CD4-positive, alpha-beta T cell (primary cell): ENCODE data around the gene PRR9. TPM values are rescaled to one million over a fixed set of nuclear protein-coding genes. Genes with fewer than 3 reads are reported as not detected.
"Not testable (repeated sequence)": the region's sequence is repeated elsewhere in the genome, so short reads cannot be mapped to it uniquely, and the experiment has no call there.

Experiments
- ATAC-seq: fragments of 200-7000 bp; cut with Tn5 transposase; one replicate; pipeline ENCODE4 v1.10.0; 2022; ENCODE audit warnings: mild to moderate bottlenecking; ENCODE audit not compliant: poor library complexity
- CTCF ChIA-PET: fragments of 350-600 bp; sonication (Branson Sonifier 250); formaldehyde crosslinking; loops from one replicate; lab custom pipeline; 2021; ENCODE audit warnings: antibody characterized with exemption, inconsistent platforms; lab: Charles Lee
- POLR2A ChIA-PET: fragments of 350-600 bp; sonication (Branson Sonifier 250); formaldehyde crosslinking; loops from one replicate; lab custom pipeline; 2021; ENCODE audit warnings: antibody characterized with exemption, inconsistent platforms; lab: Charles Lee
- DNase-seq, 14 experiments: peaks; one replicate each; pipeline ENCODE4 v3.0.0-alpha.2; 2013 to 2020; ENCODE audit warnings: mixed read lengths in 2 of 14
- H3K27ac ChIP-seq, 2 donors: one replicate each; pipeline versions ENCODE4 v1.5.1 to v1.7.0; 2013; ENCODE audit warnings: low read length in 2 of 2, low read depth in 1 of 2, mild to moderate bottlenecking in 1 of 2
- H3K27me3 ChIP-seq, 2 experiments: 1 replicate in 1 of 2; 2 replicates in 1 of 2; pipeline versions ENCODE4 v1.6.1 to v1.7.0; 2013; ENCODE audit warnings: low read length in 2 of 2, control low read depth in 1 of 2, mild to moderate bottlenecking in 1 of 2, moderate library complexity in 1 of 2; ENCODE audit not compliant: insufficient read depth in 2 of 2, control insufficient read depth in 1 of 2
- H3K36me3 ChIP-seq: one replicate; pipeline ENCODE4 v1.6.1; 2013; ENCODE audit warnings: low read length, control low read depth; ENCODE audit not compliant: insufficient read depth
- H3K4me1 ChIP-seq: one replicate; pipeline ENCODE4 v1.6.1; 2013; ENCODE audit warnings: low read length, control low read depth; ENCODE audit not compliant: insufficient read depth
- H3K4me3 ChIP-seq: one replicate; pipeline ENCODE4 v1.5.1; 2013; ENCODE audit warnings: mild to moderate bottlenecking, low read length, moderate library complexity
- H3K9me3 ChIP-seq, 2 experiments: 1 replicate in 1 of 2; 2 replicates in 1 of 2; pipeline versions ENCODE4 v1.6.1 to v1.7.0; 2013; ENCODE audit warnings: low read length in 2 of 2, mild to moderate bottlenecking in 2 of 2, control low read depth in 1 of 2, moderate library complexity in 1 of 2; ENCODE audit not compliant: control insufficient read depth in 1 of 2, insufficient read depth in 1 of 2
- H3K27ac Mint-ChIP-seq: one replicate; pipeline ENCODE4 v1.8.0; 2020; ENCODE audit warnings: mixed read lengths
- H3K27me3 Mint-ChIP-seq: one replicate; pipeline ENCODE4 v1.8.0; 2021; ENCODE audit warnings: mixed read lengths
- H3K36me3 Mint-ChIP-seq: one replicate; pipeline ENCODE4 v1.8.0; 2021; ENCODE audit warnings: low read depth, mixed read lengths
- H3K4me1 Mint-ChIP-seq: one replicate; pipeline ENCODE4 v1.8.0; 2021; ENCODE audit warnings: low read depth, mixed read lengths
- H3K4me3 Mint-ChIP-seq: one replicate; pipeline ENCODE4 v1.8.0; 2020; ENCODE audit warnings: mild to moderate bottlenecking, mixed read lengths
- H3K9me3 Mint-ChIP-seq: one replicate; pipeline ENCODE4 v1.8.0; 2020; ENCODE audit warnings: mixed read lengths
- intact Hi-C, 2 experiments: fragments of 100-400 bp; cut with DNase I in 1 of 2; cut with micrococcal nuclease in 1 of 2; formaldehyde crosslinking; loops; one replicate each; pipeline versions ENCODE4 v1.15.1 to v1.9.0; 2023 to 2025; cut with DNase I, micrococcal nuclease
- total RNA-seq, 174 experiments: library from RNA in 2 of 174; stranded (reverse) in 2 of 174; gene quantifications; one replicate each; pipeline ENCODE4 v1.2.3 and lab custom pipeline; 2021 to 2026
- TF ChIP-seq, protein P1 (sequence below): fragments of 200-600 bp; IDR thresholded peaks from one replicate; pipeline ENCODE4 v1.8.0; 2022; ENCODE audit warnings: antibody characterized with exemption, mild to moderate bottlenecking

PRR9 gene
- total RNA-seq, 2 experiments from 2014 or later: not detected

DNA sequence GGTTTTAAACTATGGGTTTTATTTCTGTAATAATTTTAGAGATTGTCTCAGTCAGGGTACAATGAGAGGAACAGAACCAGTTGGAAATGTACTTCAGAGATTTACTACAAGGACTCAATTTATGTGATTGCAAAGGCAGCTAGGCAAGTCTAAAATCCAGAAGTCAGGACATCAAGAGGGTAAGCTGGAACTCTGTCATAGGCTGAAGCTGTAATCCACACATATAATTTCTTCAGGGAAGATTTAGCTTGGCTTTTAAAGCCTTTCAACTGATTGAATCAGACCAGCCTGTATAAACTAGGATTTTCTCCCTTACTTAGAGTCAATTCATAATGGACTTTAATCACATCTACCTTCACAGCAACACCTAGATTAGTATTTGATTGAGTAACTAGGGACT, 38.5 kb upstream of the PRR9 start:
- Mint-ChIP-seq H3K4me1 (no peaks in the 10 kb centered on the region), H3K4me3 (no peak overlapping the region), H3K27me3 (peaks cover 28% of the 10 kb centered on the region), H3K36me3 (no peaks in the 10 kb centered on the region), H3K9me3 (no peaks in the 10 kb centered on the region), H3K27ac (no peak overlapping the region)
- Histone ChIP-seq H3K4me3 (no peak overlapping the region), H3K36me3 (no peaks in the 10 kb centered on the region), H3K4me1 (no peaks in the 10 kb centered on the region), H3K27me3 (peaks cover 0 to 4% of the 10 kb centered on the region in 2 experiments), H3K27ac (no peak overlapping the region), H3K9me3 (no peaks in the 10 kb centered on the region)
- TF ChIP-seq, protein P1, sequence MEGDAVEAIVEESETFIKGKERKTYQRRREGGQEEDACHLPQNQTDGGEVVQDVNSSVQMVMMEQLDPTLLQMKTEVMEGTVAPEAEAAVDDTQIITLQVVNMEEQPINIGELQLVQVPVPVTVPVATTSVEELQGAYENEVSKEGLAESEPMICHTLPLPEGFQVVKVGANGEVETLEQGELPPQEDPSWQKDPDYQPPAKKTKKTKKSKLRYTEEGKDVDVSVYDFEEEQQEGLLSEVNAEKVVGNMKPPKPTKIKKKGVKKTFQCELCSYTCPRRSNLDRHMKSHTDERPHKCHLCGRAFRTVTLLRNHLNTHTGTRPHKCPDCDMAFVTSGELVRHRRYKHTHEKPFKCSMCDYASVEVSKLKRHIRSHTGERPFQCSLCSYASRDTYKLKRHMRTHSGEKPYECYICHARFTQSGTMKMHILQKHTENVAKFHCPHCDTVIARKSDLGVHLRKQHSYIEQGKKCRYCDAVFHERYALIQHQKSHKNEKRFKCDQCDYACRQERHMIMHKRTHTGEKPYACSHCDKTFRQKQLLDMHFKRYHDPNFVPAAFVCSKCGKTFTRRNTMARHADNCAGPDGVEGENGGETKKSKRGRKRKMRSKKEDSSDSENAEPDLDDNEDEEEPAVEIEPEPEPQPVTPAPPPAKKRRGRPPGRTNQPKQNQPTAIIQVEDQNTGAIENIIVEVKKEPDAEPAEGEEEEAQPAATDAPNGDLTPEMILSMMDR: no peak
- POLR2A ChIA-PET: no interaction called here
- ATAC-seq (no peak), DNase-seq (no peak)
- intact Hi-C loops: no loop called here
- CTCF ChIA-PET: no interaction called here

DNA sequence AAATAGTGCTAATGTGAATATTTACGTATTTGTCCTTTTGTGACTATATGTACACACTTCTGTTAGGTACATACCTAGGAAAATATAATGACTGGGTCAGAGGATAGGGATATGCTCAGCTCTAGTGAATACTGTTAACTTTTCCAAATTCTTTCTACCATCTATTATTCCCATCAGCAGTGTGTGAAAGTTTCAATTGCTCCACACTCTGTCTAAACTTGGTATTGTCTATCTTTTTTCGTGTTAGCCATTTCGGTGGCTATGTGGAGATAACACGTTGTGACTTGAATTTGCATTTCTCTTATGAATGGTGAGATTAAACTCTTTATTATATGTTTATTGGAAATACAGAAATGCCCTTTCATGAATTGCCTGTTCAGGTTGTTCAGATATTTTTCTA, 36.8 kb upstream of the PRR9 start:
- POLR2A ChIA-PET: no interaction called here
- ATAC-seq: no peak

DNA sequence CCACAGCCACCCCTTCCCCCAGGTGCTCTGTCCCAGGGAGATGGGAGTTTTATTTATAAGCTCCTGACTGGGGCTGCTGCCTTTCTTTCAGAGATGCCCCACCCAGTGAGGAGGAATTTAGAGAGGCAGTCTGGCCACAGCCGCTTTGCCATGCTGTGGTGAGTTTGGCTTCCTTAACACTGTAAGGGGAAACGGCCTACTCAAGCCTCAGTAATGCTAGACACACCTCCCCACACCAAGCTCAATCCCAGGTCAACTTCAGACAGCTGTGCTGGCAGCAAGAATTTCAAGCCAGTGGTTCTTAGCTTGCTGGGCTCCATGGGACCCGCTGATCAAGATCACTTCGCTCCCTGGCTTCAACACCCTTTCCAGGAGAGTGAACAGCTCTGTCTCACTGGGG, 29.1 kb upstream of the PRR9 start:
- H3K36me3 Mint-ChIP-seq, H3K4me1 Mint-ChIP-seq, H3K9me3 Mint-ChIP-seq, CTCF ChIA-PET, H3K36me3 ChIP-seq, intact Hi-C loops, DNase-seq, H3K9me3 ChIP-seq, H3K4me3 Mint-ChIP-seq, H3K4me1 ChIP-seq, POLR2A ChIA-PET, H3K27ac Mint-ChIP-seq, H3K27ac ChIP-seq, ATAC-seq, H3K4me3 ChIP-seq: not testable (repeated sequence)
- H3K27me3 ChIP-seq: peaks cover 12 to 18% of the 10 kb centered on the region in 2 experiments
- peaks cover 86% of the 10 kb centered on the region for H3K27me3 Mint-ChIP-seq

More for the DNA sequence above, 36.8 kb upstream of the PRR9 start:
- no peak overlapping the region for H3K27ac ChIP-seq
- Mint-ChIP-seq H3K27ac (no peak overlapping the region), H3K4me3 (no peak overlapping the region), H3K36me3 (no peaks in the 10 kb centered on the region), H3K27me3 (peaks cover 30% of the 10 kb centered on the region), H3K4me1 (no peaks in the 10 kb centered on the region), H3K9me3 (peaks cover 2% of the 10 kb centered on the region)
- no peaks in the 10 kb centered on the region for H3K4me1 ChIP-seq
- TF ChIP-seq, protein P1: no peak
- CTCF ChIA-PET: no interaction called here
- peaks cover 0 to 4% of the 10 kb centered on the region in 2 experiments for H3K27me3 ChIP-seq
- H3K9me3 ChIP-seq: no peaks in the 10 kb centered on the region
- no peak for DNase-seq
- H3K36me3 ChIP-seq: no peaks in the 10 kb centered on the region
- intact Hi-C loops: no loop called here
- no peak overlapping the region for H3K4me3 ChIP-seq

DNA sequence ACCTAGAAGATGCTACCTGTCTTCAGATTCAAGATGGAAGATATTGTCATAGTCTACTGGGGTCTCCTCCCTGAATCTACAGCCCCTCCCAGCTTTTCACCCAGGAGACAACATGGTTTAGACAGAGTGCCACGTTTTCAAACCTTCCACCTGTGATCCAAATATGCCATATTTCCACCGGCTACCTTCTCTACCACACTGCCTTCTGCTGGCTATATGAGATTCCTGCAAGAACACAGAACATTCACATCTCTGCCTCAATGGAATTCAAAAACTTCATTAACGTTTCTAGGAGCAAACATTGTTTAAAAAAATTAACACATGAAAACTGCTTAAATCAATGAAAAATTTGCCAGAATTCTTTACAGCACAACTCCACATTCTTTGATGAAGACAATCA, 27.0 kb upstream of the PRR9 start:
- intact Hi-C loops: no loop called here
- CTCF ChIA-PET: no interaction called here
- ATAC-seq: no peak

More for the DNA sequence above, 27.0 kb upstream of the PRR9 start:
- Histone ChIP-seq H3K4me3 (no peak overlapping the region), H3K9me3 (no peaks in the 10 kb centered on the region), H3K27me3 (peaks cover 20 to 37% of the 10 kb centered on the region in 2 experiments), H3K27ac (no peak overlapping the region), H3K36me3 (no peaks in the 10 kb centered on the region), H3K4me1 (no peaks in the 10 kb centered on the region)
- no peaks in the 10 kb centered on the region for H3K4me1 Mint-ChIP-seq
- H3K4me3 Mint-ChIP-seq: no peak overlapping the region
- H3K36me3 Mint-ChIP-seq: no peaks in the 10 kb centered on the region
- H3K27ac Mint-ChIP-seq: no peak overlapping the region
- POLR2A ChIA-PET: no interaction called here
- H3K9me3 Mint-ChIP-seq: peaks cover 6% of the 10 kb centered on the region
- TF ChIP-seq, protein P1: no peak
- no peak for DNase-seq
- peaks cover 92% of the 10 kb centered on the region for H3K27me3 Mint-ChIP-seq
